ENCODE results near the gene CXCL14.
"Not testable (repeated sequence)": the region's sequence is repeated elsewhere in the genome, so short reads cannot be mapped to it uniquely, and the experiment has no call there.

GRCh38 chr5:135529576-135529975 lies 49.2 kb downstream of the CXCL14 start:
- not testable (repeated sequence) for TF ChIP-seq CTCF (IDR thresholded peaks at IDR 0.05); EZH2 (IDR thresholded peaks at IDR 0.05; ENCODE audit: borderline replicate concordance, insufficient read depth, low read depth, low read length, poor library complexity, severe bottlenecking)

Data from B cell (primary cell).